Measurements from ENCODE around the gene SPATS1.

The SPATS1 gene

GRCh38 chr6:44355640-44356039, 13.2 kb downstream of the SPATS1 start:
- no peaks in the 10 kb centered on the region for H3K36me3 ChIP-seq (ENCODE audit: control insufficient read depth, insufficient read depth, low read length)
- H3K4me3 ChIP-seq (ENCODE audit: low read length) = no peak overlapping the region
- H3K27me3 ChIP-seq (ENCODE audit: control insufficient read depth, insufficient read depth, low read length) = no peaks in the 10 kb centered on the region
- H3K9ac ChIP-seq (ENCODE audit: low read length) = no peak overlapping the region
- H3K4me1 ChIP-seq (ENCODE audit: control insufficient read depth, insufficient read depth, low read length) = peaks cover 9% of the 10 kb centered on the region
- H3K9me3 ChIP-seq (ENCODE audit: control insufficient read depth, low read length) = no peaks in the 10 kb centered on the region

GRCh38 chr6:44356487-44356886, 14.0 kb downstream of the SPATS1 start:
- no peak overlapping the region for H3K4me3 ChIP-seq (ENCODE audit: low read length)
- no peaks in the 10 kb centered on the region for H3K9me3 ChIP-seq (ENCODE audit: control insufficient read depth, low read length)
- no peaks in the 10 kb centered on the region for H3K27me3 ChIP-seq (ENCODE audit: control insufficient read depth, insufficient read depth, low read length)
- no peaks in the 10 kb centered on the region for H3K36me3 ChIP-seq (ENCODE audit: control insufficient read depth, insufficient read depth, low read length)
- H3K9ac ChIP-seq (ENCODE audit: low read length) = no peak overlapping the region
- peaks cover 7% of the 10 kb centered on the region for H3K4me1 ChIP-seq (ENCODE audit: control insufficient read depth, insufficient read depth, low read length)

- Histone ChIP-seq H3K4me3 (ENCODE audit: low read length) (no peak overlapping the region), H3K9me3 (ENCODE audit: control insufficient read depth, low read length) (no peaks in the 10 kb centered on the region), H3K9ac (ENCODE audit: low read length) (no peak overlapping the region), H3K36me3 (ENCODE audit: control insufficient read depth, insufficient read depth, low read length) (no peaks in the 10 kb centered on the region), H3K27me3 (ENCODE audit: control insufficient read depth, insufficient read depth, low read length) (no peaks in the 10 kb centered on the region), H3K4me1 (ENCODE audit: control insufficient read depth, insufficient read depth, low read length) (no peaks in the 10 kb centered on the region)
These were observed 17.5 kb downstream of the SPATS1 start for GRCh38 chr6:44359973-44360372.

- H3K9ac ChIP-seq (ENCODE audit: low read length) = no peak overlapping the region
- no peaks in the 10 kb centered on the region for H3K27me3 ChIP-seq (ENCODE audit: control insufficient read depth, insufficient read depth, low read length)
- H3K4me3 ChIP-seq (ENCODE audit: low read length) = no peak overlapping the region
- H3K4me1 ChIP-seq (ENCODE audit: control insufficient read depth, insufficient read depth, low read length) = no peaks in the 10 kb centered on the region
- H3K36me3 ChIP-seq (ENCODE audit: control insufficient read depth, insufficient read depth, low read length) = no peaks in the 10 kb centered on the region
- H3K9me3 ChIP-seq (ENCODE audit: control insufficient read depth, low read length) = no peaks in the 10 kb centered on the region
These were observed 19.5 kb downstream of the SPATS1 start for GRCh38 chr6:44361947-44362346.

- no peak overlapping the region for H3K4me3 ChIP-seq (ENCODE audit: low read length)
- no peaks in the 10 kb centered on the region for H3K9me3 ChIP-seq (ENCODE audit: control insufficient read depth, low read length)
- no peak overlapping the region for H3K9ac ChIP-seq (ENCODE audit: low read length)
- H3K27me3 ChIP-seq (ENCODE audit: control insufficient read depth, insufficient read depth, low read length) = no peaks in the 10 kb centered on the region
- H3K4me1 ChIP-seq (ENCODE audit: control insufficient read depth, insufficient read depth, low read length) = no peaks in the 10 kb centered on the region
- H3K36me3 ChIP-seq (ENCODE audit: control insufficient read depth, insufficient read depth, low read length) = no peaks in the 10 kb centered on the region
These were observed 21.0 kb downstream of the SPATS1 start for GRCh38 chr6:44363377-44363926.

GRCh38 chr6:44366781-44367180, 24.3 kb downstream of the SPATS1 start:
- Histone ChIP-seq H3K4me1 (ENCODE audit: control insufficient read depth, insufficient read depth, low read length) (no peaks in the 10 kb centered on the region), H3K9ac (ENCODE audit: low read length) (no peak overlapping the region), H3K27me3 (ENCODE audit: control insufficient read depth, insufficient read depth, low read length) (no peaks in the 10 kb centered on the region), H3K4me3 (ENCODE audit: low read length) (no peak overlapping the region), H3K36me3 (ENCODE audit: control insufficient read depth, insufficient read depth, low read length) (no peaks in the 10 kb centered on the region), H3K9me3 (ENCODE audit: control insufficient read depth, low read length) (no peaks in the 10 kb centered on the region)

- Histone ChIP-seq H3K4me1 (ENCODE audit: control insufficient read depth, insufficient read depth, low read length) (no peaks in the 10 kb centered on the region), H3K9me3 (ENCODE audit: control insufficient read depth, low read length) (no peaks in the 10 kb centered on the region), H3K4me3 (ENCODE audit: low read length) (no peak overlapping the region), H3K27me3 (ENCODE audit: control insufficient read depth, insufficient read depth, low read length) (no peaks in the 10 kb centered on the region), H3K36me3 (ENCODE audit: control insufficient read depth, insufficient read depth, low read length) (no peaks in the 10 kb centered on the region), H3K9ac (ENCODE audit: low read length) (no peak overlapping the region)
These were observed 25.2 kb downstream of the SPATS1 start for GRCh38 chr6:44367681-44368080.

GRCh38 chr6:44373051-44373450, 30.6 kb downstream of the SPATS1 start:
- no peaks in the 10 kb centered on the region for H3K4me1 ChIP-seq (ENCODE audit: control insufficient read depth, insufficient read depth, low read length)
- H3K36me3 ChIP-seq (ENCODE audit: control insufficient read depth, insufficient read depth, low read length) = no peaks in the 10 kb centered on the region
- H3K9me3 ChIP-seq (ENCODE audit: control insufficient read depth, low read length) = no peaks in the 10 kb centered on the region

GRCh38 chr6:44373787-44374186, 31.3 kb downstream of the SPATS1 start:
- Histone ChIP-seq H3K9ac (ENCODE audit: low read length) (no peak overlapping the region), H3K9me3 (ENCODE audit: control insufficient read depth, low read length) (no peaks in the 10 kb centered on the region), H3K36me3 (ENCODE audit: control insufficient read depth, insufficient read depth, low read length) (no peaks in the 10 kb centered on the region), H3K4me1 (ENCODE audit: control insufficient read depth, insufficient read depth, low read length) (no peaks in the 10 kb centered on the region), H3K4me3 (ENCODE audit: low read length) (no peak overlapping the region), H3K27me3 (ENCODE audit: control insufficient read depth, insufficient read depth, low read length) (no peaks in the 10 kb centered on the region)

More at GRCh38 chr6:44373051-44373450, 30.6 kb downstream of the SPATS1 start:
- no peaks in the 10 kb centered on the region for H3K27me3 ChIP-seq (ENCODE audit: control insufficient read depth, insufficient read depth, low read length)
- H3K9ac ChIP-seq (ENCODE audit: low read length) = no peak overlapping the region
- H3K4me3 ChIP-seq (ENCODE audit: low read length) = no peak overlapping the region

- no peaks in the 10 kb centered on the region for H3K36me3 ChIP-seq (ENCODE audit: control insufficient read depth, insufficient read depth, low read length)
- no peaks in the 10 kb centered on the region for H3K9me3 ChIP-seq (ENCODE audit: control insufficient read depth, low read length)
- no peaks in the 10 kb centered on the region for H3K4me1 ChIP-seq (ENCODE audit: control insufficient read depth, insufficient read depth, low read length)
- no peak overlapping the region for H3K9ac ChIP-seq (ENCODE audit: low read length)
- no peaks in the 10 kb centered on the region for H3K27me3 ChIP-seq (ENCODE audit: control insufficient read depth, insufficient read depth, low read length)
- no peak overlapping the region for H3K4me3 ChIP-seq (ENCODE audit: low read length)
These were observed 32.6 kb downstream of the SPATS1 start for GRCh38 chr6:44375071-44375470.

GRCh38 chr6:44377484-44377883, 35.0 kb downstream of the SPATS1 start:
- Histone ChIP-seq H3K4me1 (ENCODE audit: control insufficient read depth, insufficient read depth, low read length) (no peaks in the 10 kb centered on the region), H3K9me3 (ENCODE audit: control insufficient read depth, low read length) (no peaks in the 10 kb centered on the region), H3K9ac (ENCODE audit: low read length) (no peak overlapping the region)

GRCh38 chr6:44377971-44378370, 35.5 kb downstream of the SPATS1 start:
- Histone ChIP-seq H3K4me3 (ENCODE audit: low read length) (no peak overlapping the region), H3K9ac (ENCODE audit: low read length) (no peak overlapping the region), H3K9me3 (ENCODE audit: control insufficient read depth, low read length) (no peaks in the 10 kb centered on the region), H3K27me3 (ENCODE audit: control insufficient read depth, insufficient read depth, low read length) (no peaks in the 10 kb centered on the region), H3K4me1 (ENCODE audit: control insufficient read depth, insufficient read depth, low read length) (no peaks in the 10 kb centered on the region), H3K36me3 (ENCODE audit: control insufficient read depth, insufficient read depth, low read length) (no peaks in the 10 kb centered on the region)

More at GRCh38 chr6:44377484-44377883, 35.0 kb downstream of the SPATS1 start:
- Histone ChIP-seq H3K4me3 (ENCODE audit: low read length) (no peak overlapping the region), H3K27me3 (ENCODE audit: control insufficient read depth, insufficient read depth, low read length) (no peaks in the 10 kb centered on the region), H3K36me3 (ENCODE audit: control insufficient read depth, insufficient read depth, low read length) (no peaks in the 10 kb centered on the region)

GRCh38 chr6:44381739-44382138, 39.3 kb downstream of the SPATS1 start:
- no peaks in the 10 kb centered on the region for H3K9me3 ChIP-seq (ENCODE audit: control insufficient read depth, low read length)
- H3K36me3 ChIP-seq (ENCODE audit: control insufficient read depth, insufficient read depth, low read length) = no peaks in the 10 kb centered on the region
- H3K27me3 ChIP-seq (ENCODE audit: control insufficient read depth, insufficient read depth, low read length) = no peaks in the 10 kb centered on the region
- no peak overlapping the region for H3K4me3 ChIP-seq (ENCODE audit: low read length)
- peaks cover 2% of the 10 kb centered on the region for H3K4me1 ChIP-seq (ENCODE audit: control insufficient read depth, insufficient read depth, low read length)
- H3K9ac ChIP-seq (ENCODE audit: low read length) = no peak overlapping the region
